ENCODE results near the gene PNKP.
"Not testable (repeated sequence)": the region's sequence is repeated elsewhere in the genome, so short reads cannot be mapped to it uniquely, and the experiment has no call there.

Gene PNKP

GRCh38 chr19:49845414-49845813, 22.0 kb downstream of the PNKP start:
- DNase-seq (ENCODE audit: low spot score), result no peak

- DNase-seq (ENCODE audit: low spot score), result no peak
Measured at GRCh38 chr19:49844138-49845095, 23.0 kb downstream of the PNKP start.

GRCh38 chr19:49843265-49843664, 24.1 kb downstream of the PNKP start:
- no peak for DNase-seq (ENCODE audit: low spot score)

- no peak for DNase-seq (ENCODE audit: low spot score)
Measured at GRCh38 chr19:49840736-49841249, 26.6 kb downstream of the PNKP start.

- DNase-seq (ENCODE audit: low spot score), result no peak
Measured at GRCh38 chr19:49840321-49840720, 27.1 kb downstream of the PNKP start.

- DNase-seq (ENCODE audit: low spot score), result no peak
Measured at GRCh38 chr19:49839713-49840112, 27.7 kb downstream of the PNKP start.

- DNase-seq (ENCODE audit: low spot score), result no peak
Measured at GRCh38 chr19:49838885-49839588, 28.3 kb downstream of the PNKP start.

- DNase-seq (ENCODE audit: low spot score), result no peak
Measured at GRCh38 chr19:49837425-49837824, 30.0 kb downstream of the PNKP start.

- no peak for DNase-seq (ENCODE audit: low spot score)
Measured at GRCh38 chr19:49837009-49837310, 30.4 kb downstream of the PNKP start.

- DNase-seq (ENCODE audit: low spot score), result no peak
Measured at GRCh38 chr19:49836176-49837008, 31.0 kb downstream of the PNKP start.

- no peak for DNase-seq (ENCODE audit: low spot score)
Measured at GRCh38 chr19:49835562-49835961, 31.8 kb downstream of the PNKP start.

GRCh38 chr19:49833599-49833998, 33.8 kb downstream of the PNKP start:
- DNase-seq (ENCODE audit: low spot score), result no peak

- no peak for DNase-seq (ENCODE audit: low spot score)
Measured at GRCh38 chr19:49832556-49832955, 34.8 kb downstream of the PNKP start.

GRCh38 chr19:49831592-49831991, 35.8 kb downstream of the PNKP start:
- DNase-seq (ENCODE audit: low spot score), result no peak

- DNase-seq (ENCODE audit: low spot score), result no peak
Measured at GRCh38 chr19:49830766-49831165, 36.6 kb downstream of the PNKP start.

- DNase-seq (ENCODE audit: low spot score), result no peak
Measured at GRCh38 chr19:49829721-49830120, 37.7 kb downstream of the PNKP start.

- DNase-seq (ENCODE audit: low spot score), result no peak
Measured at GRCh38 chr19:49829200-49829599, 38.2 kb downstream of the PNKP start.

- no peak for DNase-seq (ENCODE audit: low spot score)
Measured at GRCh38 chr19:49827034-49827433, 40.3 kb downstream of the PNKP start.

GRCh38 chr19:49824662-49825061, 42.7 kb downstream of the PNKP start:
- no peak for DNase-seq (ENCODE audit: low spot score)

GRCh38 chr19:49823472-49823871, 43.9 kb downstream of the PNKP start:
- DNase-seq (ENCODE audit: low spot score), result no peak

GRCh38 chr19:49820125-49820524, 47.3 kb downstream of the PNKP start:
- no peak for DNase-seq (ENCODE audit: low spot score)

- DNase-seq (ENCODE audit: low spot score), result not testable (repeated sequence)
Measured at GRCh38 chr19:49819452-49820115, 47.8 kb downstream of the PNKP start.

Data from CD4-positive, alpha-beta T cell treated with Interleukin-15 for 4 hours (primary cell).